Astrocyte of the cerebellum (primary cell): ENCODE results near the gene RAB7A.

Experiments
- DNase-seq: peaks from one replicate; pipeline ENCODE4 v3.0.0-alpha.2; 2011; ENCODE audit warnings: low read depth
- H3K4me3 ChIP-seq: 2 replicates; pipeline ENCODE4 v1.5.1; 2011; ENCODE audit warnings: mild to moderate bottlenecking, low read depth, low read length, moderate library complexity
- CTCF ChIP-seq: IDR thresholded peaks from 2 replicates; pipeline ENCODE4 v1.5.1; 2012; ENCODE audit warnings: low read length, low read depth, moderate library complexity, mild to moderate bottlenecking; ENCODE audit errors: missing control alignments
- in situ Hi-C: cut with HindIII; loops from 2 replicates; pipeline ENCODE4 v1.10.0; 2017; ENCODE audit warnings: low sequenced_read_pairs

RAB7A gene

GRCh38 chr3:128726023-128727016 is at the start of gene RAB7A:
RAB7A (plus strand) TSS chr3:128726183; CDS start chr3:128795368, 69,185 bp downstream.
- DNase-seq = peak; percentile 97
- no peak for TF ChIP-seq CTCF
- in situ Hi-C loops = no loop called here
- peak within 1 kb of the TSS; percentile 99 for H3K4me3 ChIP-seq

DNA sequence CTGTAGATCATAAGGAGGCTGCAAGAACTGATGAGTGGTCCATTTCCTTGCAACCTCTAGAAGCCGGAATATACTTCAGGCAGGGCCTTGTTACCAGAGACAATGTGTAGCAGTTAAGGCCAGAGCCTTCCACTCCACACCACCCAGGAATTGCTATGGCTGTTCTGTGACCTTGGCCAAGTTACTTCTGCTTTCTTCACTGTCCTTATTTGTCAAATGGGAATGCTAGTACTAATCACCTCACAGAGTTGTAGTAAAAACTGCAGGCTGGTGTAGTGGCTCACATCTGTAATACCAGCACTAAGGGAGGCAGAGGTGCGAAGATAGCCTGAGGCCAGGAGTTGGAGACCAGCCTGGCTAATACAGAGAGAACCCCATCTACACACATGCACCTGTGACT is 46.6 kb upstream of the RAB7A start:
- no peak overlapping the region for H3K4me3 ChIP-seq
- no peak for TF ChIP-seq CTCF
- in situ Hi-C loops = no loop called here
- no peak for DNase-seq

GRCh38 chr3:128680603-128681368 is 45.2 kb upstream of the RAB7A start:
- DNase-seq = peak; percentile 95
- TF ChIP-seq CTCF = peak; percentile 96
- H3K4me3 ChIP-seq = peak overlapping the region; percentile 55
- in situ Hi-C loops = no loop called here

GRCh38 chr3:128681369-128681829 is 44.6 kb upstream of the RAB7A start:
- TF ChIP-seq CTCF = no peak
- peak overlapping the region; percentile 55 for H3K4me3 ChIP-seq
- no peak for DNase-seq
- in situ Hi-C loops = no loop called here

GRCh38 chr3:128683957-128684356 is 42.0 kb upstream of the RAB7A start:
- no peak for DNase-seq
- no peak overlapping the region for H3K4me3 ChIP-seq
- no peak for TF ChIP-seq CTCF
- in situ Hi-C loops = no loop called here

GRCh38 chr3:128684986-128685726 is 40.8 kb upstream of the RAB7A start:
- TF ChIP-seq CTCF = no peak
- H3K4me3 ChIP-seq = no peak overlapping the region
- in situ Hi-C loops = loop anchor here (5.0 kb wide), 1 partner anchor 47 kb away; no protein-coding TSS in a partner anchor
- DNase-seq = no peak
